ENCODE measurements around the gene FBXO42. TPM values are rescaled to one million over a fixed set of nuclear protein-coding genes. Genes with fewer than 3 reads are reported as not detected.

The FBXO42 gene
- total and polyA plus RNA-seq, 2 experiments from 2014 or later, result 6.0 to 20.7 TPM

- Mint-ChIP-seq H3K4me3 (no peak overlapping the region), H3K27me3 (ENCODE audit: insufficient read depth, low read depth, poor library complexity) (peaks cover 2% of the 10 kb centered on the region), H3K9me3 (no peaks in the 10 kb centered on the region), H3K36me3 (ENCODE audit: low read depth) (peaks cover 53% of the 10 kb centered on the region), H3K27ac (no peak overlapping the region), H3K4me1 (no peaks in the 10 kb centered on the region)
- H3F3A ChIP-seq (replicated peaks; ENCODE audit: low read depth), result no peaks in the 10 kb centered on the region
- ATAC-seq (no peak), DNase-seq (ENCODE audit: low spot score) (no peak)
- TF ChIP-seq ZNF331 (CRISPR knock-in tag; IDR thresholded peaks at IDR 0.05; ENCODE audit: low read depth), result no peak
- no peak for TF ChIP-seq ZNF114 (CRISPR knock-in tag; IDR thresholded peaks at IDR 0.05)
- no peak for TF ChIP-seq JUNB (IDR thresholded peaks at IDR 0.05; ENCODE audit: unreplicated experiment)
- no peak for TF ChIP-seq EZH2 (IDR thresholded peaks at IDR 0.05; ENCODE audit: low read depth, unreplicated experiment)
- TF ChIP-seq EZH2phosphoT487 (IDR thresholded peaks at IDR 0.05; ENCODE audit: unreplicated experiment), result no peak
- no peak for TF ChIP-seq POLR2AphosphoS5 (IDR thresholded peaks at IDR 0.05; ENCODE audit: low read depth)
- TF ChIP-seq, protein P1, sequence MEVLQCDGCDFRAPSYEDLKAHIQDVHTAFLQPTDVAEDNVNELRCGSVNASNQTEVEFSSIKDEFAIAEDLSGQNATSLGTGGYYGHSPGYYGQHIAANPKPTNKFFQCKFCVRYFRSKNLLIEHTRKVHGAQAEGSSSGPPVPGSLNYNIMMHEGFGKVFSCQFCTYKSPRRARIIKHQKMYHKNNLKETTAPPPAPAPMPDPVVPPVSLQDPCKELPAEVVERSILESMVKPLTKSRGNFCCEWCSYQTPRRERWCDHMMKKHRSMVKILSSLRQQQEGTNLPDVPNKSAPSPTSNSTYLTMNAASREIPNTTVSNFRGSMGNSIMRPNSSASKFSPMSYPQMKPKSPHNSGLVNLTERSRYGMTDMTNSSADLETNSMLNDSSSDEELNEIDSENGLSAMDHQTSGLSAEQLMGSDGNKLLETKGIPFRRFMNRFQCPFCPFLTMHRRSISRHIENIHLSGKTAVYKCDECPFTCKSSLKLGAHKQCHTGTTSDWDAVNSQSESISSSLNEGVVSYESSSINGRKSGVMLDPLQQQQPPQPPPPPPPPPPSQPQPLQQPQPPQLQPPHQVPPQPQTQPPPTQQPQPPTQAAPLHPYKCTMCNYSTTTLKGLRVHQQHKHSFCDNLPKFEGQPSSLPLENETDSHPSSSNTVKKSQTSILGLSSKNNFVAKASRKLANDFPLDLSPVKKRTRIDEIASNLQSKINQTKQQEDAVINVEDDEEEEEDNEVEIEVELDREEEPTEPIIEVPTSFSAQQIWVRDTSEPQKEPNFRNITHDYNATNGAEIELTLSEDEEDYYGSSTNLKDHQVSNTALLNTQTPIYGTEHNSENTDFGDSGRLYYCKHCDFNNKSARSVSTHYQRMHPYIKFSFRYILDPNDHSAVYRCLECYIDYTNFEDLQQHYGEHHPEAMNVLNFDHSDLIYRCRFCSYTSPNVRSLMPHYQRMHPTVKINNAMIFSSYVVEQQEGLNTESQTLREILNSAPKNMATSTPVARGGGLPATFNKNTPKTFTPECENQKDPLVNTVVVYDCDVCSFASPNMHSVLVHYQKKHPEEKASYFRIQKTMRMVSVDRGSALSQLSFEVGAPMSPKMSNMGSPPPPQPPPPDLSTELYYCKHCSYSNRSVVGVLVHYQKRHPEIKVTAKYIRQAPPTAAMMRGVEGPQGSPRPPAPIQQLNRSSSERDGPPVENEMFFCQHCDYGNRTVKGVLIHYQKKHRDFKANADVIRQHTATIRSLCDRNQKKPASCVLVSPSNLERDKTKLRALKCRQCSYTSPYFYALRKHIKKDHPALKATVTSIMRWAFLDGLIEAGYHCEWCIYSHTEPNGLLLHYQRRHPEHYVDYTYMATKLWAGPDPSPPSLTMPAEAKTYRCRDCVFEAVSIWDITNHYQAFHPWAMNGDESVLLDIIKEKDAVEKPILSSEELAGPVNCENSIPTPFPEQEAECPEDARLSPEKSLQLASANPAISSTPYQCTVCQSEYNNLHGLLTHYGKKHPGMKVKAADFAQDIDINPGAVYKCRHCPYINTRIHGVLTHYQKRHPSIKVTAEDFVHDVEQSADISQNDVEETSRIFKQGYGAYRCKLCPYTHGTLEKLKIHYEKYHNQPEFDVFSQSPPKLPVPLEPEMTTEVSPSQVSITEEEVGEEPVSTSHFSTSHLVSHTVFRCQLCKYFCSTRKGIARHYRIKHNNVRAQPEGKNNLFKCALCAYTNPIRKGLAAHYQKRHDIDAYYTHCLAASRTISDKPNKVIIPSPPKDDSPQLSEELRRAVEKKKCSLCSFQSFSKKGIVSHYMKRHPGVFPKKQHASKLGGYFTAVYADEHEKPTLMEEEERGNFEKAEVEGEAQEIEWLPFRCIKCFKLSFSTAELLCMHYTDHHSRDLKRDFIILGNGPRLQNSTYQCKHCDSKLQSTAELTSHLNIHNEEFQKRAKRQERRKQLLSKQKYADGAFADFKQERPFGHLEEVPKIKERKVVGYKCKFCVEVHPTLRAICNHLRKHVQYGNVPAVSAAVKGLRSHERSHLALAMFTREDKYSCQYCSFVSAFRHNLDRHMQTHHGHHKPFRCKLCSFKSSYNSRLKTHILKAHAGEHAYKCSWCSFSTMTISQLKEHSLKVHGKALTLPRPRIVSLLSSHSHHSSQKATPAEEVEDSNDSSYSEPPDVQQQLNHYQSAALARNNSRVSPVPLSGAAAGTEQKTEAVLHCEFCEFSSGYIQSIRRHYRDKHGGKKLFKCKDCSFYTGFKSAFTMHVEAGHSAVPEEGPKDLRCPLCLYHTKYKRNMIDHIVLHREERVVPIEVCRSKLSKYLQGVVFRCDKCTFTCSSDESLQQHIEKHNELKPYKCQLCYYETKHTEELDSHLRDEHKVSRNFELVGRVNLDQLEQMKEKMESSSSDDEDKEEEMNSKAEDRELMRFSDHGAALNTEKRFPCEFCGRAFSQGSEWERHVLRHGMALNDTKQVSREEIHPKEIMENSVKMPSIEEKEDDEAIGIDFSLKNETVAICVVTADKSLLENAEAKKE (CRISPR knock-in tag; IDR thresholded peaks at IDR 0.05), result no peak
- no peak for TF ChIP-seq CREB1 (CRISPR knock-in tag; IDR thresholded peaks at IDR 0.05; ENCODE audit: low read depth)
- no peak overlapping the region for H2AFZ ChIP-seq
- no peak overlapping the region for H3K27ac ChIP-seq (ENCODE audit: low read depth)
- H3K36me3 ChIP-seq (ENCODE audit: insufficient read depth), result peaks cover 2% of the 10 kb centered on the region; the same call in 1 of the 2 replicates
- no peaks in the 10 kb centered on the region for H3K4me1 ChIP-seq (ENCODE audit: insufficient read depth)
- H3K79me2 ChIP-seq (replicated peaks; ENCODE audit: insufficient read depth), result no peaks in the 10 kb centered on the region; the same call in 1 of the 2 replicates
- no peak overlapping the region for H3K4me2 ChIP-seq
- H3K4me3 ChIP-seq, result no peak overlapping the region
- H4K20me1 ChIP-seq (replicated peaks; ENCODE audit: insufficient read depth), result no peaks in the 10 kb centered on the region
- no peaks in the 10 kb centered on the region for H3K27me3 ChIP-seq (ENCODE audit: insufficient read depth)
- H3K9me2 ChIP-seq (ENCODE audit: insufficient read depth), result no peaks in the 10 kb centered on the region
Observed at GRCh38 chr1:16307222-16307621, 45.1 kb downstream of the FBXO42 start.
